HEK293 (cell line): Measurements from ENCODE around the gene CNTFR.
A peak's percentile ranks its signal among the peaks of the same experiment; 100 is the strongest.

Experiments used
- CTCF ChIA-PET: fragments of 350-600 bp; formaldehyde crosslinking; extraction: SDS; loops from one replicate; lab custom pipeline; 2021; ENCODE audit warnings: antibody characterized with exemption; lab: Yijun Ruan, JAX
- POLR2A ChIA-PET: fragments of 300-600 bp; formaldehyde crosslinking; extraction: SDS; loops from one replicate; lab custom pipeline; 2020; ENCODE audit warnings: antibody characterized with exemption, inconsistent platforms; lab: Yijun Ruan, JAX
- H3K27ac ChIP-seq: fragments of 200-500 bp; sonication (Bioruptor generic); 2 replicates; pipeline ENCODE4 v1.5.1; 2014; ENCODE audit warnings: low read depth, low read length, control low read depth, inconsistent platforms; ENCODE audit errors: extremely low read depth
- H3K36me3 ChIP-seq, 2 experiments: fragments of 200-500 bp in 1 of 2; sonication (Bioruptor generic) in 1 of 2; 1 replicate in 1 of 2; 2 replicates in 1 of 2; pipeline ENCODE4 v1.5.1; 2014 to 2017; ENCODE audit warnings: inconsistent platforms in 2 of 2, low read length in 2 of 2; ENCODE audit not compliant: control insufficient read depth in 2 of 2, insufficient read depth in 1 of 2
- H3K4me1 ChIP-seq: fragments of 200-500 bp; sonication (Bioruptor generic); 2 replicates; pipeline ENCODE4 v1.5.1; 2014; ENCODE audit warnings: mild to moderate bottlenecking, low read length, inconsistent platforms; ENCODE audit not compliant: control insufficient read depth, insufficient read depth
- H3K4me3 ChIP-seq: 2 replicates; pipeline ENCODE4 v1.5.1; 2011; ENCODE audit warnings: low read depth, mild to moderate bottlenecking, control low read depth, low read length, moderate library complexity
- H3K9me3 ChIP-seq: fragments of 200-500 bp; sonication (Bioruptor generic); 2 replicates; pipeline ENCODE4 v1.5.1; 2014; ENCODE audit warnings: low read depth, low read length, inconsistent platforms; ENCODE audit not compliant: control insufficient read depth, insufficient read depth
- EGR2 ChIP-seq: fragments of 450-650 bp; formaldehyde crosslinking; IDR thresholded peaks from 2 replicates; pipeline ENCODE4 v1.5.1; 2016; ENCODE audit warnings: low read depth, missing biosample characterization, missing genetic modification characterization
- PRDM10 ChIP-seq: fragments of 450-650 bp; formaldehyde crosslinking; IDR thresholded peaks from 2 replicates; pipeline ENCODE4 v1.5.1; 2016; ENCODE audit warnings: missing biosample characterization, missing genetic modification characterization
- SALL2 ChIP-seq: fragments of 450-650 bp; formaldehyde crosslinking; IDR thresholded peaks from 2 replicates; pipeline ENCODE4 v1.5.0; 2017; ENCODE audit warnings: missing biosample characterization, mild to moderate bottlenecking, missing genetic modification characterization, borderline replicate concordance
- ZEB2 ChIP-seq: fragments of 450-650 bp; formaldehyde crosslinking; IDR thresholded peaks from 2 replicates; pipeline ENCODE4 v1.5.1; 2016; ENCODE audit warnings: missing biosample characterization, missing genetic modification characterization
- ZFHX2 ChIP-seq: fragments of 450-650 bp; formaldehyde crosslinking; conservative IDR thresholded peaks from 2 replicates; pipeline ENCODE4 v1.5.1; 2016; ENCODE audit warnings: missing biosample characterization, missing genetic modification characterization
- ZIC2 ChIP-seq: fragments of 450-650 bp; formaldehyde crosslinking; IDR thresholded peaks from 2 replicates; pipeline ENCODE4 v1.5.1; 2016; ENCODE audit warnings: missing biosample characterization, missing genetic modification characterization
- ZNF155 ChIP-seq: fragments of 450-650 bp; formaldehyde crosslinking; IDR thresholded peaks from 2 replicates; pipeline ENCODE4 v1.5.1; 2016; ENCODE audit warnings: missing biosample characterization, missing genetic modification characterization
- ZNF174 ChIP-seq: fragments of 450-650 bp; formaldehyde crosslinking; IDR thresholded peaks from 2 replicates; pipeline ENCODE4 v1.5.0; 2017; ENCODE audit warnings: missing biosample characterization, mild to moderate bottlenecking, missing genetic modification characterization
- ZNF184 ChIP-seq: fragments of 450-650 bp; IDR thresholded peaks from 2 replicates; pipeline ENCODE4 v1.5.1; 2018; ENCODE audit warnings: missing biosample characterization, mild to moderate bottlenecking, missing genetic modification characterization
- ZNF221 ChIP-seq: fragments of 450-650 bp; formaldehyde crosslinking; IDR thresholded peaks from 2 replicates; pipeline ENCODE4 v1.5.1; 2017; ENCODE audit warnings: missing biosample characterization, missing genetic modification characterization, borderline replicate concordance
- ZNF266 ChIP-seq: fragments of 450-650 bp; formaldehyde crosslinking; IDR thresholded peaks from 2 replicates; pipeline ENCODE4 v1.5.1; 2016; ENCODE audit warnings: missing biosample characterization, missing genetic modification characterization, low read depth
- ZNF302 ChIP-seq: fragments of 450-650 bp; formaldehyde crosslinking; IDR thresholded peaks from 2 replicates; pipeline ENCODE4 v1.5.1; 2016; ENCODE audit warnings: missing biosample characterization, missing genetic modification characterization, low read depth
- ZNF366 ChIP-seq: fragments of 450-650 bp; formaldehyde crosslinking; conservative IDR thresholded peaks from 2 replicates; pipeline ENCODE4 v1.5.1; 2016; ENCODE audit warnings: missing biosample characterization, missing genetic modification characterization
- ZNF596 ChIP-seq: fragments of 450-650 bp; IDR thresholded peaks from 2 replicates; pipeline ENCODE4 v1.5.0; 2018; ENCODE audit warnings: missing biosample characterization, mild to moderate bottlenecking, missing genetic modification characterization, moderate library complexity
- ZNF621 ChIP-seq: fragments of 450-650 bp; formaldehyde crosslinking; IDR thresholded peaks from 2 replicates; pipeline ENCODE4 v1.5.1; 2017; ENCODE audit warnings: missing biosample characterization, missing genetic modification characterization
- ZNF626 ChIP-seq: fragments of 450-650 bp; sonication (Bioruptor Pico); formaldehyde crosslinking; IDR thresholded peaks from 2 replicates; pipeline ENCODE4 v1.5.1; 2018; ENCODE audit warnings: missing biosample characterization, missing genetic modification characterization, inconsistent platforms
- ZNF639 ChIP-seq: fragments of 450-650 bp; formaldehyde crosslinking; IDR thresholded peaks from 2 replicates; pipeline ENCODE4 v1.5.1; 2016; ENCODE audit warnings: missing biosample characterization, missing genetic modification characterization
- ZNF654 ChIP-seq: fragments of 450-650 bp; formaldehyde crosslinking; IDR thresholded peaks from 2 replicates; pipeline ENCODE4 v1.5.1; 2016; ENCODE audit warnings: low read depth, missing biosample characterization, missing genetic modification characterization
- ZNF768 ChIP-seq: fragments of 450-650 bp; formaldehyde crosslinking; IDR thresholded peaks from 2 replicates; pipeline ENCODE4 v1.5.1; 2018; ENCODE audit warnings: missing biosample characterization, mild to moderate bottlenecking, missing genetic modification characterization
- ZNF792 ChIP-seq: fragments of 450-650 bp; formaldehyde crosslinking; IDR thresholded peaks from 2 replicates; pipeline ENCODE4 v1.5.1; 2016; ENCODE audit warnings: missing biosample characterization, missing genetic modification characterization
- ZSCAN30 ChIP-seq: fragments of 450-650 bp; IDR thresholded peaks from 2 replicates; pipeline ENCODE4 v1.5.1; 2018; ENCODE audit warnings: missing biosample characterization, mild to moderate bottlenecking, missing genetic modification characterization, moderate library complexity
- TF ChIP-seq, protein P1 (sequence below): fragments of 450-650 bp; formaldehyde crosslinking; IDR thresholded peaks from 2 replicates; pipeline ENCODE4 v1.5.1; 2016; ENCODE audit warnings: missing biosample characterization, missing genetic modification characterization
- TF ChIP-seq, protein P2 (sequence below): fragments of 450-650 bp; formaldehyde crosslinking; IDR thresholded peaks from 2 replicates; pipeline ENCODE4 v1.5.1; 2016; ENCODE audit warnings: missing biosample characterization, missing genetic modification characterization

CNTFR gene

GRCh38 chr9:34592895-34593601, 3.5 kb upstream of the CNTFR start:
- TF ChIP-seq ZNF768 (tag by site-specific recombination) (no peak), ZNF155 (no peak), ZNF184 (tag by site-specific recombination) (no peak), ZNF639 (tag by site-specific recombination) (no peak), ZSCAN30 (tag by site-specific recombination) (no peak), ZIC2 (no peak), ZNF621 (no peak), ZNF626 (tag by site-specific recombination) (no peak), SALL2 (tag by site-specific recombination) (no peak), ZFHX2 (tag by site-specific recombination) (no peak), ZNF302 (tag by site-specific recombination) (no peak), ZEB2 (no peak), ZNF792 (no peak), ZNF174 (no peak), ZNF596 (tag by site-specific recombination) (no peak), ZNF266 (tag by site-specific recombination) (no peak), ZNF221 (tag by site-specific recombination) (no peak)
- TF ChIP-seq, protein P1, sequence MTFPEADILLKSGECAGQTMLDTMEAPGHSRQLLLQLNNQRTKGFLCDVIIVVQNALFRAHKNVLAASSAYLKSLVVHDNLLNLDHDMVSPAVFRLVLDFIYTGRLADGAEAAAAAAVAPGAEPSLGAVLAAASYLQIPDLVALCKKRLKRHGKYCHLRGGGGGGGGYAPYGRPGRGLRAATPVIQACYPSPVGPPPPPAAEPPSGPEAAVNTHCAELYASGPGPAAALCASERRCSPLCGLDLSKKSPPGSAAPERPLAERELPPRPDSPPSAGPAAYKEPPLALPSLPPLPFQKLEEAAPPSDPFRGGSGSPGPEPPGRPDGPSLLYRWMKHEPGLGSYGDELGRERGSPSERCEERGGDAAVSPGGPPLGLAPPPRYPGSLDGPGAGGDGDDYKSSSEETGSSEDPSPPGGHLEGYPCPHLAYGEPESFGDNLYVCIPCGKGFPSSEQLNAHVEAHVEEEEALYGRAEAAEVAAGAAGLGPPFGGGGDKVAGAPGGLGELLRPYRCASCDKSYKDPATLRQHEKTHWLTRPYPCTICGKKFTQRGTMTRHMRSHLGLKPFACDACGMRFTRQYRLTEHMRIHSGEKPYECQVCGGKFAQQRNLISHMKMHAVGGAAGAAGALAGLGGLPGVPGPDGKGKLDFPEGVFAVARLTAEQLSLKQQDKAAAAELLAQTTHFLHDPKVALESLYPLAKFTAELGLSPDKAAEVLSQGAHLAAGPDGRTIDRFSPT (tag by site-specific recombination), result no peak
- TF ChIP-seq, protein P2, sequence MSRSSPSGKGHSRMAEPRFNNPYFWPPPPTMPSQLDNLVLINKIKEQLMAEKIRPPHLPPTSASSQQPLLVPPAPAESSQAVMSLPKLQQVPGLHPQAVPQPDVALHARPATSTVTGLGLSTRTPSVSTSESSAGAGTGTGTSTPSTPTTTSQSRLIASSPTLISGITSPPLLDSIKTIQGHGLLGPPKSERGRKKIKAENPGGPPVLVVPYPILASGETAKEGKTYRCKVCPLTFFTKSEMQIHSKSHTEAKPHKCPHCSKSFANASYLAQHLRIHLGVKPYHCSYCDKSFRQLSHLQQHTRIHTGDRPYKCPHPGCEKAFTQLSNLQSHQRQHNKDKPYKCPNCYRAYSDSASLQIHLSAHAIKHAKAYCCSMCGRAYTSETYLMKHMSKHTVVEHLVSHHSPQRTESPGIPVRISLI, result no peak
- CTCF ChIA-PET, result interaction anchor here (1.0 to 6.0 kb wide), 20 partner anchors 12 to 260 kb away, joined by 3 to 105 read pairs (median 12); partner anchors contain the start of gene ARID3C
- Histone ChIP-seq H3K36me3 (no peaks in the 10 kb centered on the region), H3K4me3 (no peak overlapping the region), H3K27ac (no peak overlapping the region), H3K4me1 (no peaks in the 10 kb centered on the region), H3K9me3 (no peaks in the 10 kb centered on the region)
- POLR2A ChIA-PET, result interaction anchor here (2.2 kb wide), 1 partner anchor 45 kb away, joined by 7 read pairs; no protein-coding TSS in a partner anchor

GRCh38 chr9:34591917-34592866, 2.7 kb upstream of the CNTFR start:
- CTCF ChIA-PET, result interaction anchor here (0.5 to 6.0 kb wide), 63 partner anchors 8 to 1116 kb away, joined by 3 to 105 read pairs (median 5); partner anchors contain the start of genes ARID3C, CCL21, DCTN3 and MYORG
- Histone ChIP-seq H3K36me3 (no peaks in the 10 kb centered on the region), H3K9me3 (no peaks in the 10 kb centered on the region), H3K4me3 (no peak overlapping the region), H3K27ac (no peak overlapping the region), H3K4me1 (no peaks in the 10 kb centered on the region)
- 0 out of 2 replicates have a peak, but pooled peaks have one; percentile 27 for TF ChIP-seq ZFHX2 (tag by site-specific recombination)
- peak; percentile 56 for TF ChIP-seq PRDM10 (tag by site-specific recombination)
- no peak for TF ChIP-seq ZNF366 (tag by site-specific recombination)
- no peak for TF ChIP-seq ZNF654
- peak; percentile 74 for TF ChIP-seq EGR2
- POLR2A ChIA-PET, result interaction anchor here (1.0 to 2.2 kb wide), 2 partner anchors 43 to 44 kb away, joined by 3 to 7 read pairs; no protein-coding TSS in a partner anchor
